NCI-H748 treated with DMSO at 0.1 percent for 48 hours (cell line): ENCODE measurements around the gene SHLD1.

Experiments
- DNase-seq: peaks from one replicate; lab custom pipeline; 2025; lab: John Stamatoyannopoulos, UW

The SHLD1 gene

GRCh38 chr20:5821627-5822215, 71.5 kb downstream of the SHLD1 start:
- DNase-seq: no peak

- no peak for DNase-seq
Measured at GRCh38 chr20:5822569-5822968, 72.4 kb downstream of the SHLD1 start.

- no peak for DNase-seq
Measured at GRCh38 chr20:5825130-5825719, 75.0 kb downstream of the SHLD1 start.

- no peak for DNase-seq
Measured at GRCh38 chr20:5827098-5827853, 77.1 kb downstream of the SHLD1 start.

GRCh38 chr20:5827861-5828260, 77.7 kb downstream of the SHLD1 start:
- no peak for DNase-seq

- DNase-seq: no peak
Measured at GRCh38 chr20:5829241-5829809, 79.1 kb downstream of the SHLD1 start.

GRCh38 chr20:5831539-5832237, 81.5 kb downstream of the SHLD1 start:
- no peak for DNase-seq

- no peak for DNase-seq
Measured at GRCh38 chr20:5833309-5833941, 83.2 kb downstream of the SHLD1 start.

GRCh38 chr20:5834436-5835005, 84.3 kb downstream of the SHLD1 start:
- DNase-seq: no peak

- no peak for DNase-seq
Measured at GRCh38 chr20:5835321-5835821, 85.2 kb downstream of the SHLD1 start.

GRCh38 chr20:5835871-5836270, 85.7 kb downstream of the SHLD1 start:
- DNase-seq: no peak

- DNase-seq: no peak
Measured at GRCh38 chr20:5836569-5836968, 86.4 kb downstream of the SHLD1 start.

GRCh38 chr20:5840411-5841002, 90.3 kb downstream of the SHLD1 start:
- no peak for DNase-seq

GRCh38 chr20:5841522-5841921, 91.3 kb downstream of the SHLD1 start:
- no peak for DNase-seq

GRCh38 chr20:5842465-5842864, 92.3 kb downstream of the SHLD1 start:
- no peak for DNase-seq

GRCh38 chr20:5843054-5843592, 92.9 kb downstream of the SHLD1 start:
- DNase-seq: no peak

- DNase-seq: no peak
Measured at GRCh38 chr20:5844063-5844681, 94.0 kb downstream of the SHLD1 start.

GRCh38 chr20:5845681-5846615, 95.7 kb downstream of the SHLD1 start:
- DNase-seq: peak; percentile 42
